K562 (cell line): Measurements from ENCODE around the gene CCNL1. TPM values are rescaled to one million over a fixed set of nuclear protein-coding genes. Genes with fewer than 3 reads are reported as not detected.

Experiments used
- CBX2 ChIP-seq: fragments of 200-600 bp; sonication (generic); IDR thresholded peaks from one replicate; pipeline ENCODE4 v1.6.1; 2012; ENCODE audit warnings: mild to moderate bottlenecking, low read length, inconsistent platforms; ENCODE audit not compliant: insufficient read depth, poor library complexity, severe bottlenecking
- CGGBP1 ChIP-seq: fragments of 250-450 bp; sonication (Bioruptor Pico); IDR thresholded peaks from 2 replicates; pipeline ENCODE4 v1.9.0; 2021; ENCODE audit warnings: mild to moderate bottlenecking
- CTBP1 ChIP-seq: fragments of 450-650 bp; IDR thresholded peaks from 2 replicates; pipeline ENCODE4 v1.6.1; 2016; ENCODE audit warnings: borderline replicate concordance
- ELF2 ChIP-seq: fragments of 250-450 bp; sonication (Bioruptor Pico); IDR thresholded peaks from 2 replicates; pipeline ENCODE4 v1.5.0; 2021; ENCODE audit warnings: mild to moderate bottlenecking
- HSF4 ChIP-seq: fragments of 250-450 bp; sonication (Bioruptor Pico); IDR thresholded peaks from 2 replicates; pipeline ENCODE4 v2.1.2; 2022; ENCODE audit warnings: mild to moderate bottlenecking, moderate library complexity, borderline replicate concordance
- LARP7 ChIP-seq: fragments of 450-650 bp; IDR thresholded peaks from 2 replicates; pipeline ENCODE4 v1.6.1; 2016
- RFX7 ChIP-seq: fragments of 250-450 bp; sonication (Bioruptor Pico); IDR thresholded peaks from 2 replicates; pipeline ENCODE4 v1.5.1; 2021; ENCODE audit warnings: mild to moderate bottlenecking
- RREB1 ChIP-seq: fragments of 250-450 bp; sonication (Bioruptor Pico); IDR thresholded peaks from 2 replicates; pipeline ENCODE4 v1.4.0; 2020
- SFPQ ChIP-seq: fragments of 200-400 bp; formaldehyde crosslinking; IDR thresholded peaks from 2 replicates; pipeline ENCODE4 v1.6.1; 2017; ENCODE audit warnings: mild to moderate bottlenecking, low read depth, low read length, moderate library complexity
- THAP12 ChIP-seq: fragments of 250-450 bp; sonication (Bioruptor Pico); IDR thresholded peaks from 2 replicates; pipeline ENCODE4 v1.9.0; 2021; ENCODE audit warnings: mild to moderate bottlenecking, inconsistent platforms
- WHSC1 ChIP-seq: IDR thresholded peaks from one replicate; pipeline ENCODE4 v1.6.1; 2012; ENCODE audit warnings: low read length, control low read depth, inconsistent platforms
- ZBTB1 ChIP-seq: sonication (generic); formaldehyde crosslinking; IDR thresholded peaks from 2 replicates; pipeline ENCODE4 v1.8.1; 2023; ENCODE audit warnings: missing genetic modification reagents, low read depth, mild to moderate bottlenecking, borderline replicate concordance
- ZBTB8A ChIP-seq: fragments of 450-650 bp; IDR thresholded peaks from 2 replicates; pipeline ENCODE4 v1.6.1; 2018; ENCODE audit warnings: mild to moderate bottlenecking, moderate library complexity; ENCODE audit not compliant: partially characterized antibody
- ZNF12 ChIP-seq: sonication (generic); formaldehyde crosslinking; IDR thresholded peaks from 2 replicates; pipeline ENCODE4 v1.4.0; 2020; ENCODE audit warnings: mild to moderate bottlenecking, missing genetic modification reagents
- ZNF217 ChIP-seq: sonication (generic); formaldehyde crosslinking; IDR thresholded peaks from 2 replicates; pipeline ENCODE4 v1.8.0; 2022; ENCODE audit warnings: mild to moderate bottlenecking, missing genetic modification reagents
- ZNF395 ChIP-seq: fragments of 200-800 bp; sonication (Bioruptor generic); IDR thresholded peaks from 2 replicates; pipeline ENCODE4 v1.6.1; 2017; ENCODE audit warnings: missing genetic modification characterization, missing compliant biosample characterization
- polyA plus RNA-seq, 8 experiments: library from polyadenylated mRNA; depleted of rRNA in 4 of 8; stranded (reverse) in 5 of 8; unstranded in 3 of 8; fragments of >200 nt; fragmentation: Nextera tagmentation in 2 of 8; fragmentation: Illumina TruSeq in 1 of 8; extraction: Ambion mirVana in 2 of 8; extraction: Trizol in 1 of 8; gene quantifications; 2 replicates each; pipeline versions ENCODE4 v1.2.1 to v1.2.3, GENCODE V29; 2011 to 2014; ENCODE audit warnings: inconsistent platforms in 1 of 8, missing spikeins in 1 of 8
- total RNA-seq, 7 experiments: library from RNA; depleted of rRNA in 6 of 7; stranded (reverse); fragments of >200 nt in 6 of 7; fragmentation: Illumina TruSeq in 2 of 7; extraction: Trizol in 2 of 7; gene quantifications; 2 replicates each; pipeline versions ENCODE4 v1.2.1 to v1.2.3, GENCODE V29; 2011 to 2021; ENCODE audit warnings: low replicate concordance in 1 of 7

The CCNL1 gene
- total and polyA plus RNA-seq, 9 of the 15 experiments (the other 6 are each of a cell fraction or from before 2014, with no cell fraction given), result 16.1 to 186 (median 132) TPM

DNA sequence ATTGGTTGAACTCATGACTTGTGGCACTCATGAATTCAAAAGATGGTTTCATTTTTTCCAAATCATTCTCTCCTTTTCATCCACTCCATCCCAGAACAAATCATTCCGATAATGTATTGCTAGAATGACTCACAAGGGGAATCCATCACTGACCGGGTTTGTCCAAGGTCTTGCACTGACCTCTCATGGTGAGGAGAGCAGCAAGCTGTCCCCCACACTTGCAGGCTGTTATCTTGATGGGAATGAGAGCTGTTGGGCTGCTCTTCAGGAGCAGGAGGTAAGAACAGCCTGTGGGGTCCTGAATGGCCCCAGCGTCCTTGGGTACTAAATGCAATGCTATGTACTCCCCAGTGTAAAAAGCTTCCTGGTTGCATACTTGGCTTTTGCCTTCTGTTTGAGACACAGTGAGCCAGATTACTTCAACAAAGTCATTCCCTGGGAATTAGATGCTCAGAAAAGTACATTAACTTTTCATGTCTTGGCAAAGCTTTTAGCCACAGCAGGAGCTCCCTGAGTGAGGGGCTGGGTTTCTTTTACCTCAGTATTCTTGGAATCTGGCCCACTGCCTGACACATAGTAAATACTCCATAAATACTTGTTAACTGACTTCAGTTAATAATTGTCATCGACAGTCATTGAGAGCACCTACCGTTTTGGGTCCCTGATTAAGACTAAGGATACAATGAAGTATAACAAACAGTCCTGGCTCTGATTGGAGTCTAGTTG lies 24.1 kb downstream of the CCNL1 start (continued):
- no peak for TF ChIP-seq THAP12 (CRISPR knock-in tag)
- no peak for TF ChIP-seq WHSC1
- TF ChIP-seq SFPQ, result no peak
- no peak for TF ChIP-seq ELF2 (CRISPR knock-in tag)
- TF ChIP-seq CBX2, result no peak
- no peak for TF ChIP-seq ZBTB8A
- TF ChIP-seq ZNF217 (CRISPR knock-in tag), result no peak
- TF ChIP-seq RREB1 (CRISPR knock-in tag), result no peak
- no peak for TF ChIP-seq LARP7
- TF ChIP-seq ZNF12 (CRISPR knock-in tag), result no peak
- no peak for TF ChIP-seq CGGBP1 (CRISPR knock-in tag)
- no peak for TF ChIP-seq HSF4
- no peak for TF ChIP-seq ZBTB1
- TF ChIP-seq CTBP1, result peak; percentile 42; the same call in 1 of the 2 replicates
- no peak for TF ChIP-seq RFX7 (CRISPR knock-in tag)
- no peak for TF ChIP-seq ZNF395 (CRISPR knock-in tag)
